ENCODE results near the gene IQSEC1. TPM values are rescaled to one million over a fixed set of nuclear protein-coding genes. Genes with fewer than 3 reads are reported as not detected.

The IQSEC1 gene
- total RNA-seq, 1 donor from 2014 or later: 211 TPM

DNA sequence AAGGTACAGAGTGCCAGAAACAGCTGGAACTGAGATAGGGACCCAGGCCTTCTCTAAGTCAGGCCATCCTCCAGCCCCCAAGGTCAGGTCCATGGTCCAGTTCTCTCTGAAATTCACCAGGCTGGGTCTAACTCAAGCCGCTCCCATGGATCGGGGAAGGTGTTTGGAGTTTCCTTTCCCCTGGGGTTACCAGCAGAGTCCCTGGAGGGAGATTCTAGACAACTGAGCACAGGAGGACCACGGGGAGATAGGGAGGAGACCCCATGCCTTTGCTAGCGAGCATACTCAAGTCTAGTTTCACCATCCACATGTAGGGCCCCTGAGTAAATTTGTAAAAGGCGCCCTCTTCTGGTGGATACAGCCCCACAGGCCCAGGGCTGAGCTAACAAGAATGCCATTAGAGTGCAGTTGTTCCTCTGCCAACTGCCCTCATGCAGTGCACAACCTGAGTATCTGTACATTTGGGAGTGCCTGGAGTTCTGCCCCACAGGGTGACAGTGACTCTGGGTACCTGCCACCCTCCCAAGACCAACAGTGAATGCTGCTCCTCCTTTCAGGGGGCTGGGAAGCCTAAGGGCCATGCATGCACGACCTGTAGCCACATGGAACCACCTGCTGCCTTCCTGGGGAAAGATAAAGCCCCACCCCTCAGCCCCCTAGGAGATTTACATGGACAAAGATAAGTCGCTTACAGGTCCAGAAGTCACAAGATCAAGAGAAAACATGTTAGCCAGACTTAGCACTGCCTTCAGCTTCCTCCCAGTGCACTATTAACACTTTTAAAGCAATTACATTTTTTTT, 89.0 kb downstream of the IQSEC1 start:
- H3K27ac Mint-ChIP-seq (ENCODE audit: unreplicated experiment): peak overlapping the region; percentile 4
- peak overlapping the region; percentile 71 for H3K4me3 Mint-ChIP-seq (ENCODE audit: unreplicated experiment)
- H3K9me3 Mint-ChIP-seq (ENCODE audit: unreplicated experiment): peaks cover 12% of the 10 kb centered on the region
- H3K4me1 Mint-ChIP-seq (ENCODE audit: low read depth, unreplicated experiment): peaks cover 59% of the 10 kb centered on the region
- H3K27me3 Mint-ChIP-seq (ENCODE audit: unreplicated experiment): peaks cover 8% of the 10 kb centered on the region
- TF ChIP-seq, protein P1, sequence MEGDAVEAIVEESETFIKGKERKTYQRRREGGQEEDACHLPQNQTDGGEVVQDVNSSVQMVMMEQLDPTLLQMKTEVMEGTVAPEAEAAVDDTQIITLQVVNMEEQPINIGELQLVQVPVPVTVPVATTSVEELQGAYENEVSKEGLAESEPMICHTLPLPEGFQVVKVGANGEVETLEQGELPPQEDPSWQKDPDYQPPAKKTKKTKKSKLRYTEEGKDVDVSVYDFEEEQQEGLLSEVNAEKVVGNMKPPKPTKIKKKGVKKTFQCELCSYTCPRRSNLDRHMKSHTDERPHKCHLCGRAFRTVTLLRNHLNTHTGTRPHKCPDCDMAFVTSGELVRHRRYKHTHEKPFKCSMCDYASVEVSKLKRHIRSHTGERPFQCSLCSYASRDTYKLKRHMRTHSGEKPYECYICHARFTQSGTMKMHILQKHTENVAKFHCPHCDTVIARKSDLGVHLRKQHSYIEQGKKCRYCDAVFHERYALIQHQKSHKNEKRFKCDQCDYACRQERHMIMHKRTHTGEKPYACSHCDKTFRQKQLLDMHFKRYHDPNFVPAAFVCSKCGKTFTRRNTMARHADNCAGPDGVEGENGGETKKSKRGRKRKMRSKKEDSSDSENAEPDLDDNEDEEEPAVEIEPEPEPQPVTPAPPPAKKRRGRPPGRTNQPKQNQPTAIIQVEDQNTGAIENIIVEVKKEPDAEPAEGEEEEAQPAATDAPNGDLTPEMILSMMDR (IDR thresholded peaks at IDR 0.05; ENCODE audit: partially characterized antibody, unreplicated experiment): peak; percentile 55
- no peak for DNase-seq
- no peaks in the 10 kb centered on the region for H3K36me3 Mint-ChIP-seq (ENCODE audit: unreplicated experiment)

DNA sequence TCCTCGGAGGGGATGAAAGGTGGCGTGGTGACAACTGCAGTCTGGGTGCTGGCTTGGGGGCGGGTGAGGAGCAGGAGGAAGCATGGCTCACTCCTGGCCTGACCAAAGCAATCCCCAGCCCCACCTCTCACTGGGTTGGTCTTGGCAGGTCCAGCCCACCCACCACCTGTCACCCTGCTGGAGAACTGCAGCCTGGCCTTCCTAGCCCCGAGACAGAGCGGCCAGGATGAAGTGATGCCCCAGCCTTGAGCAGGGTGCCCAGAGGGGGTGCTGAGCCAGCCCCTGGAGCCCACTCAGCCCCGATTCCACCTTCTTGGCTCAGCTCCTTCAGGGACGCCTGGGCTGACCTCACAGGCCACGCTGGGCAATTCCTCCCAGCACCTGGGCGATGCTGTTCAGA, 89.9 kb downstream of the IQSEC1 start:
- Mint-ChIP-seq H3K4me1 (ENCODE audit: low read depth, unreplicated experiment) (peaks cover 58% of the 10 kb centered on the region), H3K27me3 (ENCODE audit: unreplicated experiment) (peaks cover 10% of the 10 kb centered on the region), H3K27ac (ENCODE audit: unreplicated experiment) (no peak overlapping the region), H3K36me3 (ENCODE audit: unreplicated experiment) (no peaks in the 10 kb centered on the region), H3K9me3 (ENCODE audit: unreplicated experiment) (peaks cover 12% of the 10 kb centered on the region), H3K4me3 (ENCODE audit: unreplicated experiment) (no peak overlapping the region)
- TF ChIP-seq, protein P1 (IDR thresholded peaks at IDR 0.05; ENCODE audit: partially characterized antibody, unreplicated experiment): no peak
- no peak for DNase-seq

DNA sequence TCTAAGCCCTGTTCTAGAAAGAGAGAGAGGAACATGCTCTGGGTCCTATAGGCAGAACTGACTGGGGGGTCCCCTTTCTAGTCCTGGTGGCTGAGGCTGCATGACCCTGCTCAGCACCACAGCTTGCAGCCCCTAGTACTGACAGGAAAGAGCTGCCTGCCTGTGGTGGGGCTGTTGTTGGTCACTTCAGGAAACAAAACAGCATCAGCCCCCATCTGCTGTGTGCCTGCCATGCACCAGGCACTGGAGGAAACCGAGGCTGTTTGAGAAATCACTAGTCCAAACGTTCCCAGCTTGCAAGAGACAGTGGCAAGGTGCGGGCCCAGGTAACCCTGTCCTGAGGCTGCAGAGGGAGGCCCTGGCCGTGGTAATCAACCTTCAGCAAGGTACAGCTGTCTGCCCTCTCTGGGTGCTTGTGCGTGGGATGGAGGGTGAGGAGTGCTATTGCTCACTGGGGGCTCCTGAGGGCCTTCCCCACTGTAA, 90.6 kb downstream of the IQSEC1 start:
- TF ChIP-seq, protein P1 (IDR thresholded peaks at IDR 0.05; ENCODE audit: partially characterized antibody, unreplicated experiment): no peak
- Mint-ChIP-seq H3K4me1 (ENCODE audit: low read depth, unreplicated experiment) (peaks cover 58% of the 10 kb centered on the region), H3K27me3 (ENCODE audit: unreplicated experiment) (peaks cover 9% of the 10 kb centered on the region), H3K36me3 (ENCODE audit: unreplicated experiment) (no peaks in the 10 kb centered on the region), H3K4me3 (ENCODE audit: unreplicated experiment) (peak overlapping the region; percentile 13), H3K27ac (ENCODE audit: unreplicated experiment) (no peak overlapping the region), H3K9me3 (ENCODE audit: unreplicated experiment) (peaks cover 12% of the 10 kb centered on the region)
- DNase-seq: no peak

DNA sequence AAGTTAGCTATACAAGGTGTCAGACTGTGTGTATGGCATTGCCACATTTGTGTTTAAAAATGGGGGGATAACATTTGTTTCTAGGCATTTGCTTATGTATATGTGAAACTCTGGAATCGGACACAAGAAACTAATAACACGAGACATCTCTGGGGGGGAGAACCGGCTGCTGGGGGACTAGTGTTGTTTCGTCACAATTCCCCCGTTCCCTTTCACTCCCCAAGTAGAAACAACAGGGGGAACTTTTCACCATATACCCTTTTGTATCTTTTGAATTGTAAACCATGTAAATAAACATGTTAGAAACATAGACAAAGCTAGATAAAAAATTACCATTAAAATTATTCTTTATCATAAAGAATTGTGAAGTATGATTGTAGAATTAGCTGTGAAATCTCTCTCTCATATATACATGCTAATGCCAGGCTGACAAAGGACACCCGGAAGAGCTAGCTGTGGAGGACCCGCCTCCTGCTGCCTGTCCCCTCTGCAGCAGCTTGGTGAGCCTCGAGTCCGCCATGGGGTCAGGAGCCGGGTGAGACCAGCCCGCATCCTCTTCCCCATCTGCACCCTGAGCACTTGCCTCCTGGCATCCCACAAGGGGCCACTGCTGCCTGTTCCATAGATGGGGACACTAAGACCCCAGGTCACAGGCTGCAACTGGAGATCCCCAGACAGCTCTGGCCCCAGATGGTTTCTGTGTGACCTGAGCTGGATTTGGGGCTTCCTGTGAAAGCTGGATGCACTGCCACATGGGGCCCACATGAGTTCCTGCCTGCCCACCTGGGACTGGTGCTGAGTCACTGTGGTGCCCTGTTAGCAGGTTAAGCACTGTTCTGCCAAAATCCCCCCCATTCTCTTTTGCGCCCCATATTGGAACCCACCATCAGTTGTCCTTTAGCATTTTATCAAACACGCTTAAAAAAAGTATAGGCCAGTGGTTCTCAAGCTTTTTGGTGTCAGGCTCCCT, 91.6 kb downstream of the IQSEC1 start:
- TF ChIP-seq, protein P1 (IDR thresholded peaks at IDR 0.05; ENCODE audit: partially characterized antibody, unreplicated experiment): no peak
- H3K27ac Mint-ChIP-seq (ENCODE audit: unreplicated experiment): no peak overlapping the region
- peak overlapping the region; percentile 38 for H3K4me3 Mint-ChIP-seq (ENCODE audit: unreplicated experiment)
- no peak for DNase-seq
- H3K4me1 Mint-ChIP-seq (ENCODE audit: low read depth, unreplicated experiment): peaks cover 53% of the 10 kb centered on the region
- peaks cover 13% of the 10 kb centered on the region for H3K9me3 Mint-ChIP-seq (ENCODE audit: unreplicated experiment)
- H3K36me3 Mint-ChIP-seq (ENCODE audit: unreplicated experiment): no peaks in the 10 kb centered on the region
- peaks cover 11% of the 10 kb centered on the region for H3K27me3 Mint-ChIP-seq (ENCODE audit: unreplicated experiment)

All from glutamatergic neuron (in vitro differentiated cells).